ENCODE results near the gene SMIM1. TPM values are rescaled to one million over a fixed set of nuclear protein-coding genes. Genes with fewer than 3 reads are reported as not detected.
A peak's percentile ranks its signal among the peaks of the same experiment; 100 is the strongest.

The SMIM1 gene
- total and polyA plus RNA-seq, 2 experiments from 2014 or later: 3.2 to 7.2 TPM

- ATAC-seq (peak; percentile 52; the same call in 2 of the 3 replicates), DNase-seq (ENCODE audit: low spot score) (no peak)
- no peaks in the 10 kb centered on the region for H3K79me2 ChIP-seq (replicated peaks; ENCODE audit: insufficient read depth)
- no peaks in the 10 kb centered on the region for H3K9me2 ChIP-seq (ENCODE audit: insufficient read depth)
- H3K4me3 Mint-ChIP-seq: peak overlapping the region; percentile 65
- H3K4me3 ChIP-seq: peak overlapping the region; percentile 51
- 0 out of 2 replicates have a peak overlapping the region, but pooled peaks have one; percentile 26 for H3K27ac ChIP-seq (ENCODE audit: low read depth)
- peaks cover 12% of the 10 kb centered on the region for H3K4me1 Mint-ChIP-seq
- H3K4me2 ChIP-seq: peak overlapping the region; percentile 82
- H3F3A ChIP-seq (replicated peaks; ENCODE audit: low read depth): 0 out of 2 replicates have a peak, but pooled peaks cover 6% of the 10 kb centered on the region
- no peak for TF ChIP-seq ZNF462 (CRISPR knock-in tag; IDR thresholded peaks at IDR 0.05)
- TF ChIP-seq NANOG (IDR thresholded peaks at IDR 0.05; ENCODE audit: borderline replicate concordance): no peak
- TF ChIP-seq CREB1 (CRISPR knock-in tag; IDR thresholded peaks at IDR 0.05; ENCODE audit: low read depth): no peak
- no peak for TF ChIP-seq JUNB (IDR thresholded peaks at IDR 0.05; ENCODE audit: unreplicated experiment)
- TF ChIP-seq ZNF331 (CRISPR knock-in tag; IDR thresholded peaks at IDR 0.05; ENCODE audit: low read depth): no peak
- TF ChIP-seq ZNF114 (CRISPR knock-in tag; IDR thresholded peaks at IDR 0.05): no peak
- TF ChIP-seq EZH2 (IDR thresholded peaks at IDR 0.05; ENCODE audit: low read depth, unreplicated experiment): no peak
- no peak for TF ChIP-seq REST (IDR thresholded peaks at IDR 0.05; ENCODE audit: unreplicated experiment)
- TF ChIP-seq POLR2AphosphoS5 (IDR thresholded peaks at IDR 0.05; ENCODE audit: low read depth): no peak
- no peak for TF ChIP-seq ETS1 (IDR thresholded peaks at IDR 0.05)
- no peak for TF ChIP-seq CTCF (conservative IDR thresholded peaks at IDR 0.05; ENCODE audit: low read depth in 2 of 2)
- no peak for TF ChIP-seq STAT1 (IDR thresholded peaks at IDR 0.05; ENCODE audit: unreplicated experiment)
- no peak for TF ChIP-seq EZH2phosphoT487 (IDR thresholded peaks at IDR 0.05; ENCODE audit: unreplicated experiment)
- H4K20me1 ChIP-seq (replicated peaks; ENCODE audit: insufficient read depth): peaks cover 9% of the 10 kb centered on the region; the same call in 1 of the 2 replicates
- H3K9me3 Mint-ChIP-seq: 0 out of 3 replicates have a peak, but pooled peaks cover 2% of the 10 kb centered on the region
- no peak overlapping the region for H2AFZ ChIP-seq
- H3K36me3 Mint-ChIP-seq (ENCODE audit: low read depth): peaks cover 19% of the 10 kb centered on the region; the same call in 2 of the 3 replicates
- peaks cover 12% of the 10 kb centered on the region; the same call in 1 of the 2 replicates for H3K4me1 ChIP-seq (ENCODE audit: insufficient read depth)
- H3K27me3 ChIP-seq (ENCODE audit: insufficient read depth): no peaks in the 10 kb centered on the region
- peaks cover 9% of the 10 kb centered on the region for H3K27me3 Mint-ChIP-seq (ENCODE audit: insufficient read depth, low read depth, poor library complexity)
- H3K36me3 ChIP-seq (ENCODE audit: insufficient read depth): peaks cover 8% of the 10 kb centered on the region; the same call in 1 of the 2 replicates
- no peak overlapping the region for H3K27ac Mint-ChIP-seq
These were observed 39.3 kb upstream of the SMIM1 start for GRCh38 chr1:3733094-3733882.

Measured in GM23338 (cell line).